GM19023 (cell line): ENCODE results near the gene MSANTD7.

Experiments
- ATAC-seq: cut with Tn5 transposase; IDR thresholded peaks from one replicate; pipeline ENCODE4 v1.9.1; 2021; ENCODE audit warnings: mild to moderate bottlenecking, moderate library complexity; ENCODE audit not compliant: unreplicated experiment

The MSANTD7 gene

GRCh38 chr10:14879928-14880193 lies 41.8 kb downstream of the MSANTD7 start:
- ATAC-seq, result no peak

- ATAC-seq, result no peak
Measured at GRCh38 chr10:14880229-14880628, 42.1 kb downstream of the MSANTD7 start.

GRCh38 chr10:14884082-14884481 lies 46.0 kb downstream of the MSANTD7 start:
- no peak for ATAC-seq
